Stimulated activated CD8-positive, alpha-beta memory T cell treated with anti-CD3 and anti-CD28 coated beads, Interleukin-4, amount 100 ng/mL, for 1 hour (primary cell): ENCODE data around the gene SBF2.
"Not testable (repeated sequence)": the region's sequence is repeated elsewhere in the genome, so short reads cannot be mapped to it uniquely, and the experiment has no call there.

ENCODE experiments used
- DNase-seq, 2 donors: peaks; one replicate each; pipeline ENCODE4 v3.0.0-alpha.2; 2020; ENCODE audit warnings: low read depth in 2 of 2, low spot score in 1 of 2

The SBF2 gene

GRCh38 chr11:9956483-9956882 lies 337.5 kb downstream of the SBF2 start:
- DNase-seq = no peak

GRCh38 chr11:9955391-9955790 lies 338.6 kb downstream of the SBF2 start:
- no peak for DNase-seq

GRCh38 chr11:9953994-9954626 lies 339.9 kb downstream of the SBF2 start:
- no peak for DNase-seq

GRCh38 chr11:9952511-9953196 lies 341.4 kb downstream of the SBF2 start:
- DNase-seq = no peak

GRCh38 chr11:9951807-9952206 lies 342.2 kb downstream of the SBF2 start:
- no peak for DNase-seq

- DNase-seq = no peak
Observed at GRCh38 chr11:9950462-9950861, 343.6 kb downstream of the SBF2 start.

GRCh38 chr11:9947231-9947864 lies 346.7 kb downstream of the SBF2 start:
- DNase-seq = no peak

- not testable (repeated sequence) for DNase-seq
Observed at GRCh38 chr11:9945680-9946079, 348.3 kb downstream of the SBF2 start.

GRCh38 chr11:9943386-9944110 lies 350.5 kb downstream of the SBF2 start:
- DNase-seq = no peak

GRCh38 chr11:9941991-9942390 lies 352.0 kb downstream of the SBF2 start:
- no peak for DNase-seq

GRCh38 chr11:9939150-9939549 lies 354.9 kb downstream of the SBF2 start:
- DNase-seq = not testable (repeated sequence)

- no peak for DNase-seq
Observed at GRCh38 chr11:9936754-9937153, 357.3 kb downstream of the SBF2 start.

GRCh38 chr11:9932843-9933242 lies 361.2 kb downstream of the SBF2 start:
- not testable (repeated sequence) for DNase-seq

- DNase-seq = not testable (repeated sequence)
Observed at GRCh38 chr11:9930562-9931331, 363.3 kb downstream of the SBF2 start.

- DNase-seq = no peak
Observed at GRCh38 chr11:9927670-9928069, 366.3 kb downstream of the SBF2 start.

- no peak for DNase-seq
Observed at GRCh38 chr11:9923280-9923679, 370.7 kb downstream of the SBF2 start.

- no peak for DNase-seq
Observed at GRCh38 chr11:9922806-9923205, 371.2 kb downstream of the SBF2 start.

GRCh38 chr11:9916480-9916879 lies 377.5 kb downstream of the SBF2 start:
- DNase-seq = no peak

- DNase-seq = no peak
Observed at GRCh38 chr11:9914064-9914463, 380.0 kb downstream of the SBF2 start.

GRCh38 chr11:9905960-9906791 lies 387.8 kb downstream of the SBF2 start:
- DNase-seq = no peak
